H1 (cell line): ENCODE data around the gene WWC2. TPM values are rescaled to one million over a fixed set of nuclear protein-coding genes. Genes with fewer than 3 reads are reported as not detected.

ENCODE experiments used
- CTCF ChIA-PET: fragments of 300-600 bp; sonication (Branson Sonifier 250); formaldehyde crosslinking; loops from one replicate; lab custom pipeline; 2021; ENCODE audit not compliant: partially characterized antibody; lab: Charles Lee
- POLR2A ChIA-PET: fragments of 300-600 bp; sonication (Branson Sonifier 250); formaldehyde crosslinking; loops from one replicate; lab custom pipeline; 2021; ENCODE audit warnings: inconsistent platforms; ENCODE audit not compliant: partially characterized antibody; lab: Charles Lee
- DNase-seq, 2 experiments: peaks; one replicate each; pipeline versions ENCODE4 v3.0.0 to v3.0.0-alpha.2; 2010 to 2022; ENCODE audit warnings: low spot score in 2 of 2, low read depth in 1 of 2, mixed read lengths in 1 of 2
- FAIRE-seq: peaks from 2 replicates; lab custom pipeline; 2011; peaks lifted over from hg19 to GRCh38; lab: Jason Lieb, UNC
- H2AFZ ChIP-seq: 2 replicates; pipeline ENCODE4 v1.8.1; 2012; ENCODE audit warnings: low read length, inconsistent platforms
- H2AK5ac ChIP-seq: 2 replicates; pipeline ENCODE4 v1.6.1; 2013; ENCODE audit warnings: low read depth, low read length
- H2BK120ac ChIP-seq: replicated peaks from 2 replicates; pipeline ENCODE3; 2013; ENCODE audit warnings: low read depth, low read length, inconsistent platforms
- H2BK12ac ChIP-seq: 2 replicates; pipeline ENCODE4 v1.6.1; 2013; ENCODE audit warnings: low read depth, low read length
- H2BK15ac ChIP-seq: 2 replicates; pipeline ENCODE4 v1.6.1; 2013; ENCODE audit warnings: low read length
- H2BK20ac ChIP-seq: 2 replicates; pipeline ENCODE4 v1.6.1; 2013; ENCODE audit warnings: low read length
- H2BK5ac ChIP-seq: 2 replicates; pipeline ENCODE4 v1.6.1; 2013; ENCODE audit warnings: low read depth, low read length
- H3K14ac ChIP-seq: 2 replicates; pipeline ENCODE4 v1.6.1; 2013; ENCODE audit warnings: inconsistent platforms; ENCODE audit not compliant: insufficient read length
- H3K18ac ChIP-seq: 2 replicates; pipeline ENCODE4 v1.6.1; 2013; ENCODE audit warnings: low read length; ENCODE audit errors: extremely low read depth
- H3K23ac ChIP-seq: 2 replicates; pipeline ENCODE4 v1.6.1; 2013; ENCODE audit warnings: inconsistent platforms; ENCODE audit not compliant: insufficient read length
- H3K23me2 ChIP-seq: 2 replicates; pipeline ENCODE4 v1.6.1; 2013; ENCODE audit warnings: low read depth, low read length
- H3K27ac ChIP-seq: 2 replicates; pipeline ENCODE4 v1.6.1; 2011; ENCODE audit warnings: low read depth, low read length, inconsistent platforms
- H3K27me3 ChIP-seq, 4 experiments: replicated peaks in 1 of 4; 1 replicate in 1 of 4; 2 replicates in 3 of 4; pipeline versions ENCODE4 v1.6.1 to v1.8.1; 2011 to 2013; ENCODE audit warnings: low read length in 3 of 4, mild to moderate bottlenecking in 3 of 4, inconsistent platforms in 2 of 4, mixed read lengths in 2 of 4, moderate library complexity in 1 of 4; ENCODE audit not compliant: control insufficient read depth in 3 of 4, insufficient read depth in 3 of 4; ENCODE audit errors: extremely low read depth in 1 of 4
- H3K36me3 ChIP-seq, 4 experiments: 2 replicates each; pipeline versions ENCODE4 v1.6.1 to v1.8.1; 2011 to 2013; ENCODE audit warnings: mild to moderate bottlenecking in 4 of 4, low read length in 3 of 4, moderate library complexity in 2 of 4, control low read depth in 1 of 4, inconsistent platforms in 1 of 4; ENCODE audit not compliant: insufficient read depth in 4 of 4, control insufficient read depth in 2 of 4
- H3K4ac ChIP-seq: replicated peaks from 2 replicates; pipeline ENCODE3; 2013; ENCODE audit warnings: low read length, low read depth, mixed read lengths, inconsistent platforms; ENCODE audit not compliant: insufficient read length
- H3K4me1 ChIP-seq, 4 experiments: replicated peaks in 1 of 4; 1 replicate in 1 of 4; 2 replicates in 3 of 4; pipeline versions ENCODE4 v1.6.1 to v1.8.1; 2011 to 2013; ENCODE audit warnings: low read length in 3 of 4, inconsistent platforms in 2 of 4, mixed read lengths in 1 of 4; ENCODE audit not compliant: insufficient read depth in 4 of 4, control insufficient read depth in 3 of 4
- H3K4me2 ChIP-seq, 2 experiments: 2 replicates each; pipeline versions ENCODE4 v1.6.1 to v1.8.1; 2011 to 2013; ENCODE audit warnings: low read depth in 2 of 2, low read length in 2 of 2, control low read depth in 1 of 2, inconsistent platforms in 1 of 2, mild to moderate bottlenecking in 1 of 2; ENCODE audit not compliant: insufficient read depth in 1 of 2
- H3K4me3 ChIP-seq, 4 experiments: fragments of 200-600, 300-600 bp in 1 of 4; sonication (generic), shearing (Covaris generic), sonication (Bioruptor Twin) in 1 of 4; 2 replicates each; pipeline versions ENCODE4 v1.5.1 to v1.8.1; 2011 to 2016; ENCODE audit warnings: low read length in 4 of 4, low read depth in 3 of 4, control low read depth in 2 of 4, inconsistent platforms in 2 of 4, mild to moderate bottlenecking in 2 of 4, mixed read lengths in 1 of 4, moderate library complexity in 1 of 4; ENCODE audit not compliant: insufficient read depth in 2 of 4; ENCODE audit errors: extremely low read depth in 1 of 4
- H3K56ac ChIP-seq: replicated peaks from 2 replicates; pipeline ENCODE3; 2013; ENCODE audit warnings: low read depth, mild to moderate bottlenecking, mixed read lengths, low read length, inconsistent platforms; ENCODE audit not compliant: insufficient read length
- H3K79me1 ChIP-seq: 2 replicates; pipeline ENCODE4 v1.6.1; 2013; ENCODE audit warnings: low read depth, low read length, control low read depth
- H3K79me2 ChIP-seq, 2 experiments: 2 replicates each; pipeline versions ENCODE4 v1.6.1 to v1.8.1; 2012 to 2013; ENCODE audit warnings: low read length in 2 of 2, mild to moderate bottlenecking in 2 of 2, inconsistent platforms in 1 of 2; ENCODE audit not compliant: insufficient read depth in 2 of 2, control insufficient read depth in 1 of 2
- H3K9ac ChIP-seq, 4 experiments: replicated peaks in 1 of 4; 1 replicate in 1 of 4; 2 replicates in 3 of 4; pipeline versions ENCODE4 v1.6.1 to v1.8.1; 2011 to 2013; ENCODE audit warnings: low read depth in 3 of 4, low read length in 3 of 4, control low read depth in 2 of 4, mild to moderate bottlenecking in 2 of 4, moderate library complexity in 2 of 4, inconsistent platforms in 1 of 4; ENCODE audit errors: extremely low read depth in 1 of 4
- H3K9me3 ChIP-seq, 2 experiments: 2 replicates each; pipeline versions ENCODE4 v1.6.1 to v1.8.1; 2012 to 2013; ENCODE audit warnings: mild to moderate bottlenecking in 2 of 2, moderate library complexity in 2 of 2, control low read depth in 1 of 2, inconsistent platforms in 1 of 2, low read depth in 1 of 2, low read length in 1 of 2, mixed read lengths in 1 of 2; ENCODE audit not compliant: insufficient read depth in 2 of 2
- H4K20me1 ChIP-seq, 2 experiments: replicated peaks in 1 of 2; 2 replicates each; pipeline versions ENCODE3 to v1.8.1; 2011 to 2013; ENCODE audit warnings: inconsistent platforms in 2 of 2, low read length in 2 of 2, mild to moderate bottlenecking in 1 of 2; ENCODE audit not compliant: insufficient read depth in 2 of 2, control insufficient read depth in 1 of 2
- H4K5ac ChIP-seq: 2 replicates; pipeline ENCODE4 v1.6.1; 2013; ENCODE audit warnings: low read length, low read depth, mixed read lengths, inconsistent platforms; ENCODE audit not compliant: insufficient read length
- H4K8ac ChIP-seq: 2 replicates; pipeline ENCODE4 v1.8.0; 2013; ENCODE audit warnings: mild to moderate bottlenecking, moderate library complexity, low read length, inconsistent platforms; ENCODE audit not compliant: insufficient read depth; ENCODE audit errors: extremely low read depth
- H4K91ac ChIP-seq: replicated peaks from 2 replicates; pipeline ENCODE3; 2013; ENCODE audit warnings: low read length, mixed read lengths, inconsistent platforms; ENCODE audit not compliant: insufficient read length
- JUN ChIP-seq: IDR thresholded peaks from 2 replicates; pipeline ENCODE4 v1.6.1; 2011; ENCODE audit warnings: low read depth, mild to moderate bottlenecking, improper control_type of control experiment, low read length
- JUND ChIP-seq: IDR thresholded peaks from 2 replicates; pipeline ENCODE4 v1.6.1; 2011; ENCODE audit warnings: mild to moderate bottlenecking, improper control_type of control experiment, low read length
- SP1 ChIP-seq: IDR thresholded peaks from 2 replicates; pipeline ENCODE4 v1.6.1; 2011; ENCODE audit warnings: low read depth, low read length
- SUZ12 ChIP-seq: fragments of 200-600 bp; sonication (generic); IDR thresholded peaks from 2 replicates; pipeline ENCODE4 v1.6.1; 2012; ENCODE audit warnings: mild to moderate bottlenecking, inconsistent platforms, low read length, moderate library complexity, mixed read lengths
- TAF7 ChIP-seq: optimal IDR thresholded peaks from 2 replicates; pipeline ENCODE3; 2011; ENCODE audit warnings: low read depth, mild to moderate bottlenecking, inconsistent platforms, low read length, moderate library complexity, borderline replicate concordance
- TEAD4 ChIP-seq: IDR thresholded peaks from 2 replicates; pipeline ENCODE4 v1.6.1; 2012; ENCODE audit warnings: low read depth, low read length, inconsistent platforms, mixed read lengths
- WGBS, 2 experiments: shearing (Covaris generic) in 1 of 2; methylation state at CpG; one replicate each; pipeline versions ENCODE4 v1.1.6 to v1.1.7; 2013 to 2015; ENCODE audit warnings: low lambda C conversion rate in 2 of 2, mixed read lengths in 2 of 2, inconsistent platforms in 1 of 2, low coverage in 1 of 2, missing lambda C conversion rate in 1 of 2; ENCODE audit not compliant: insufficient replicate concordance in 2 of 2, insufficient coverage in 1 of 2, insufficient read length in 1 of 2; ENCODE audit errors: extremely low coverage in 1 of 2, missing lambda C conversion rate in 1 of 2; 5-methylcytosine and 5-hydroxymethylcytosine counted together
- polyA plus RNA-seq, 7 experiments: library from polyadenylated mRNA; depleted of rRNA in 3 of 7; stranded (reverse) in 5 of 7; unstranded in 2 of 7; fragments of >200 nt in 5 of 7; fragments of 200-250 nt in 2 of 7; gene quantifications; 1 replicate in 5 of 7; 2 replicates in 1 of 7; 4 replicates in 1 of 7; pipeline versions ENCODE4 v1.2.1 to v1.2.3, GENCODE V29; 2011 to 2013; ENCODE audit warnings: missing spikeins in 2 of 7, mixed read lengths in 2 of 7
- total RNA-seq: library from RNA; stranded (reverse); fragmentation: NEBNext Ultra II Directional; extraction: Animal tissue kit (Norgen Biotek cat#: 25700); gene quantifications from 2 replicates; pipeline ENCODE4 v1.2.1, GENCODE V29; 2021

WWC2 gene
- total and polyA plus RNA-seq, 2 of the 8 experiments (the other 6 are each of a cell fraction or from before 2014, with no cell fraction given) = 17.6 to 135 TPM

GRCh38 chr4:183344523-183345255 is 245.6 kb downstream of the WWC2 start:
- no peak overlapping the region for H3K9ac ChIP-seq
- 94% methylated on average over 15 of the region's 15 CpGs; no CpG with 5 or more reads in 1 of the 2 experiments for WGBS, 2 experiments
- no peak overlapping the region for H3K4ac ChIP-seq
- no peaks in the 10 kb centered on the region for H3K36me3 ChIP-seq
- no peak overlapping the region for H3K4me2 ChIP-seq
- no peak overlapping the region for H2BK120ac ChIP-seq
- H2BK12ac ChIP-seq = no peak overlapping the region
- H3K79me2 ChIP-seq = no peaks in the 10 kb centered on the region
- H2BK20ac ChIP-seq = no peak overlapping the region
- POLR2A ChIA-PET = no interaction called here
- H3K23me2 ChIP-seq = no peaks in the 10 kb centered on the region; the same call in 1 of the 2 replicates
- H3K56ac ChIP-seq = no peak overlapping the region
- H4K5ac ChIP-seq = no peak overlapping the region
- no peaks in the 10 kb centered on the region for H3K27me3 ChIP-seq
- CTCF ChIA-PET = no interaction called here
- no peak overlapping the region for H2BK5ac ChIP-seq
- H3K9me3 ChIP-seq = no peaks in the 10 kb centered on the region
- H4K8ac ChIP-seq = no peak overlapping the region
- TF ChIP-seq SUZ12 (no peak), TAF7 (no peak), SP1 (no peak), JUN (no peak), TEAD4 (no peak), JUND (no peak)
- TF ChIP-seq, all 59 proteins: peak for 0
- H2BK15ac ChIP-seq = no peak overlapping the region
- H3K14ac ChIP-seq = no peak overlapping the region
- no peaks in the 10 kb centered on the region for H4K20me1 ChIP-seq
- H3K4me3 ChIP-seq = no peak overlapping the region
- H2AFZ ChIP-seq = no peak overlapping the region
- H3K79me1 ChIP-seq = no peaks in the 10 kb centered on the region
- H3K27ac ChIP-seq = no peak overlapping the region
- H3K23ac ChIP-seq = no peak overlapping the region
- H2AK5ac ChIP-seq = no peak overlapping the region
- DNase-seq = no peak
- FAIRE-seq = no peak
- H3K18ac ChIP-seq = no peak overlapping the region
- no peaks in the 10 kb centered on the region for H3K4me1 ChIP-seq
- H4K91ac ChIP-seq = no peak overlapping the region
